Esophagus muscularis mucosa (tissue), 3 donors: Measurements from ENCODE around the gene ARL1.

Source experiments
- CTCF ChIP-seq, 3 experiments: fragments of 200-600 bp in 2 of 3; fragments of 450-650 bp in 1 of 3; sonication (generic) in 2 of 3; IDR thresholded peaks; one replicate each; pipeline ENCODE4 v1.5.1; 2017 to 2019; ENCODE audit warnings: antibody characterized with exemption in 3 of 3, mild to moderate bottlenecking in 2 of 3, moderate library complexity in 1 of 3
- POLR2AphosphoS5 ChIP-seq, 2 donors: sonication (generic); formaldehyde crosslinking; IDR thresholded peaks; one replicate each; pipeline ENCODE4 v1.6.1; 2017; ENCODE audit warnings: antibody characterized with exemption in 2 of 2

GRCh38 chr12:101424620-101425019, 17.0 kb upstream of the ARL1 start:
- no peak for TF ChIP-seq CTCF (IDR thresholded peaks at IDR 0.05)
- no peak for TF ChIP-seq POLR2AphosphoS5 (IDR thresholded peaks at IDR 0.05)
